AG10803 (cell line): ENCODE results near the gene CDC42BPG.

ENCODE experiments used
- DNase-seq: peaks from one replicate; pipeline ENCODE4 v3.0.0; 2010; ENCODE audit warnings: low read depth
- H3K4me3 ChIP-seq: 2 replicates; pipeline ENCODE4 v1.5.1; 2011; ENCODE audit warnings: mild to moderate bottlenecking, low read length, control low read depth
- TF ChIP-seq, protein P1 (sequence below): conservative IDR thresholded peaks from 2 replicates; pipeline ENCODE4 v1.5.1; 2011; ENCODE audit warnings: mild to moderate bottlenecking, low read length, control low read depth, inconsistent platforms

CDC42BPG gene

GRCh38 chr11:64844330-64845128, at the start of gene CDC42BPG:
TSS of gene CDC42BPG (minus strand) at chr11:64844653. CDS start at chr11:64844569, 84 bp downstream.
- TF ChIP-seq, protein P1, sequence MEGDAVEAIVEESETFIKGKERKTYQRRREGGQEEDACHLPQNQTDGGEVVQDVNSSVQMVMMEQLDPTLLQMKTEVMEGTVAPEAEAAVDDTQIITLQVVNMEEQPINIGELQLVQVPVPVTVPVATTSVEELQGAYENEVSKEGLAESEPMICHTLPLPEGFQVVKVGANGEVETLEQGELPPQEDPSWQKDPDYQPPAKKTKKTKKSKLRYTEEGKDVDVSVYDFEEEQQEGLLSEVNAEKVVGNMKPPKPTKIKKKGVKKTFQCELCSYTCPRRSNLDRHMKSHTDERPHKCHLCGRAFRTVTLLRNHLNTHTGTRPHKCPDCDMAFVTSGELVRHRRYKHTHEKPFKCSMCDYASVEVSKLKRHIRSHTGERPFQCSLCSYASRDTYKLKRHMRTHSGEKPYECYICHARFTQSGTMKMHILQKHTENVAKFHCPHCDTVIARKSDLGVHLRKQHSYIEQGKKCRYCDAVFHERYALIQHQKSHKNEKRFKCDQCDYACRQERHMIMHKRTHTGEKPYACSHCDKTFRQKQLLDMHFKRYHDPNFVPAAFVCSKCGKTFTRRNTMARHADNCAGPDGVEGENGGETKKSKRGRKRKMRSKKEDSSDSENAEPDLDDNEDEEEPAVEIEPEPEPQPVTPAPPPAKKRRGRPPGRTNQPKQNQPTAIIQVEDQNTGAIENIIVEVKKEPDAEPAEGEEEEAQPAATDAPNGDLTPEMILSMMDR, result peak; percentile 47
- no peak within 1 kb of the TSS for H3K4me3 ChIP-seq
- peak; percentile 49 for DNase-seq

- no peak overlapping the region for H3K4me3 ChIP-seq
- DNase-seq, result no peak
- TF ChIP-seq, protein P1, result no peak
Observed at GRCh38 chr11:64893194-64894069, 49.0 kb upstream of the CDC42BPG start.

GRCh38 chr11:64892838-64893193, 48.4 kb upstream of the CDC42BPG start:
- TF ChIP-seq, protein P1, result no peak
- H3K4me3 ChIP-seq, result no peak overlapping the region
- no peak for DNase-seq

DNA sequence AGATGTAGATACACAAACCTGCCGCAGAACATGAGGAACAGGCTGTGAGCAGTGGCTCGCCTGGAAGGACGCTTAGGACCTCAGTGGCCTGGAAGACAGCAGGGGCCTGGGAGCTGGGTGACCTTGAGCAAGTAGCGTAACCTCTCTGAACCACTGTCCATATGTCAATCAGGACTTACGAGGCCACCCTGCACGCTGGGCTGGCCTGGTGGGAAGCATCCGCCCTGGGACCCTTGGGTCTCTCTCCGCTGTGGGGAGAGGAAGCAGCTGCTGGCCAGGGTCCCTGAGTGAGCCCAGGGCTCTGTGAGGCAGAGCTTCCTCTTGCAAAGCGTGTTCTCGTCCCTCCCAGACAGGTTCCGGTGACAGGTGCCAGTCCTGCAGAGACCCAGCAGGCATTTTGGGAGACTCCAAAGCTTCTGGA, 48.0 kb upstream of the CDC42BPG start:
- H3K4me3 ChIP-seq, result no peak overlapping the region
- TF ChIP-seq, protein P1, result no peak
- no peak for DNase-seq

GRCh38 chr11:64891880-64892279, 47.4 kb upstream of the CDC42BPG start:
- no peak overlapping the region for H3K4me3 ChIP-seq
- TF ChIP-seq, protein P1, result no peak
- no peak for DNase-seq

GRCh38 chr11:64891215-64891848, 46.9 kb upstream of the CDC42BPG start:
- H3K4me3 ChIP-seq, result no peak overlapping the region
- TF ChIP-seq, protein P1, result no peak
- no peak for DNase-seq
